ENCODE results near the gene GRM5.

Gene GRM5

GRCh38 chr11:88604260-88604659 is 461.5 kb downstream of the GRM5 start:
- no peak for DNase-seq

DNA sequence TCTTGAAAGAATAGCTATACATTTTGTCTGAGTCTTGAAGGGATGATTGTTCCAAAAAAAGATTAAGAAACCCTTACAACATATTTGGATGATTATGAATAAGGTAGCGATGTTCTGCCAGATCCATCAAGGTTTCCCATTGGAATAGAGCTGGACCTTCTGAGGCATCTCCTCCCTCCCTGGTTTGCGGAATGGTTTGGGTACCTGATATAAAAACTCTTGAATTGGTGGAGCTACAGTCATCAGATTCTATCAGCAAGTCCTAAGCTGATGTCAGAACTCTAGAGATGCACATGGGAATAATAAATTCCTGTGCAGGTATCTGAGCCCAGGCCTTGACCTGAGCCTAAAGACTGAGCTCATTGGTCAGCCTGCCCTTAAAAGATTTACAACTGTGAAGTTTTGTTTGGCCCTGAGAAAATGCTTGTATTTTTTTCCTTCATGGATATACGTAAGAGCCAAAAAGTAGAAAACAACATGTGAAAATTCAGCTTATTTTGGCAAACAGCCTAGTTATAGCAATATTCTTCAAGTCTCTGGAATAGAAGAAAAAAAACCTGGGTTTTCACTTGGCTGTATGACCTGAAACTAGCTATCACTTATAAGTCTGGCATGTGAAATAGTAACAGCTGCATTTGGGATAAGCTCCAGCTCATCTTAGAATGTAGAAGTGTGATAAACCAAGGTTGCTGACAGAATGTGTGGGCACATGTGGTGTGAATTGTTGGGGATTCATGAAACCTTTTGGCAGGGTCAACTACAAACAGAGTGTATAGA is 462.5 kb downstream of the GRM5 start:
- DNase-seq = no peak

- DNase-seq = no peak
Observed at GRCh38 chr11:88597387-88597786, 468.4 kb downstream of the GRM5 start.

DNA sequence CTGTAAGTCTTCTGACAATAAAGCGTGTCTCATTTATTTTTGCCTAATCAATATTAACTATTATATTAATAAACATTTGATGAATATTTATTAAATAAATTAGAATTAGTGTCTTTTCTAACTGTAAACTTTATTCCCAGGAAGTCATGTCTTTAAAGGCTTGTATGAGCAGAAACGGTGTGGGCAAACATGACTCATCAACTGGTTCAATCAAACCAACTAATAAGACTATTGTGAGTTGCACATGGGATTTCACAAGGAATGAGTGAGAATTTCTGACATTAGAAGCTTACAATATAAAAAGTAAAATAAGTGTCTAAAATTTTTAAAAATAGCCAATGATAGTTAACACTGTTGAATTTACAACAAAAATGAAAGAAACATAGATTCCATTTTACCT is 469.0 kb downstream of the GRM5 start:
- no peak for DNase-seq

GRCh38 chr11:88594274-88594950 is 471.4 kb downstream of the GRM5 start:
- no peak for DNase-seq

DNA sequence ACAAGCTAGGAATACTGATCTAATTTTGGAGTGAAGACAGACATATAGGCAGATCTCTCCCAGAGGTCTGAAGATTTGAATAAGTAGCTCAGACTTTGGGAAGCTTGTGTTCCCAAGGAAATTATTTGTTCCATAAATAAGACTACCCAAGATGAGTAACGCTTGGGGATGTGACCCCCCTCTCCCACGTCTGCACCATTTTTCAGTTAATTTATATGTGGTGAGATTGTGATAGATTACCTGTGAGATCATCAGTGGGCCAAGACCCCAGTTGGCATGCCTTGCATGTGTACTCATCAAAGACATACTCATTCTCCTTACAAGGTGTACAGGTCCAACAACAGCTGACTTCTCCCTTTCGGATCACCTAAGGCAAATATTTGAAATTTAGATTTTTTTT is 475.4 kb downstream of the GRM5 start:
- DNase-seq = no peak

DNA sequence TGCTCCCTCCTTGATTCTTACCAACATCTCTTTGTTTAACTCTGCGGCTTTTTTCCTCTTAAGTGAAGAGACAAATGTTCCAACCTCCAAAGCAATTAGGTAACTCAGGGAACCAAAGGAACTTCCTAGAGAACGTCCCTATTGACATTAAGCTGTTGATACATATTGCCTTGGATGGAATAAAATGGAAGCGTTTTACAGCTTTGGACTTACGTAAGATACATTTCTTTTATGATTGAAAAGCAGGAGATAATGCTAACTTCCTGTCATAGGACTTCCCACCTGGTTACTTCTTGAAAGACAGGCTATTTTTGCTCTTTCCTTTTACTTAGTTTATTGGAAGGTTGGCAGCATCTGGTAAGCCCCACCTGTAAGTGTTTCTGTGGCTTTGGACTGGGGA is 482.5 kb downstream of the GRM5 start:
- DNase-seq = no peak

GRCh38 chr11:88579466-88579865 is 486.3 kb downstream of the GRM5 start:
- no peak for DNase-seq

DNA sequence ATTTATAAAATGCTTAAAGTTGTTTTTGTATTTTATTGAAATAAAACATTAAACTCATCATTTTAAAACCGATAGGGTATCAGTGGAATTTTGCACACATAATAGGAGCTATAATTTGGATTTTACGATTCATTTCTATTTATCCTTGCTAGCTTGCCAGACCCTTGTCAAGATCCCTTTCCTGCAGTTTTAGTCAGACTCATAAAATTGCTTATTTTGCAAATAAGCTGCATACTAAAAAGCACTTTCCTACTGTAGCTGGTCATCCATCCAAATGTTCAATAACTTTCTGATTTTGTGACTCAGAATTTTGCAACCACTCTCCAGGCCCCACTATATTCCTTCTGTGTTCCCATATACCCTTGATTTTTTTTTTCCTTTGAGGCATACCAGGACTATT is 489.0 kb downstream of the GRM5 start:
- DNase-seq = no peak

DNA sequence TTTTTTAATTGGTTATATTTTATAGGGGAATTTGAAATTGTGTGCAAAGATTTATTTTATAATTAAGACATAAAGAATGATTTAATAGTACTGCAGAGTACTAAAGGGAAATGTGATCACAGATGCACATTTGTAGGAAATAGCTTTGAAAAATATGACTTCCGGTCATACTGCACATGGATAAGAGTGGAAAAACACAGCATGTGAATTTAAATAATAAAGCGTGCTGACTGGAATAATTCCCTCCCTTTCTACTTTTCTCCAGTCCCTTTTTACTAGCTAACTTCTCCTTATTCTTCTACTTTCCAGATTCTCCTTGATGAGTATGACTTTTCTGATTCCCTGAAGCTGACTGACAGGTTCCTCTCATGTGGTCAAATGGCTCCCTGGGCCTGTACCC is 489.9 kb downstream of the GRM5 start:
- no peak for DNase-seq

DNA sequence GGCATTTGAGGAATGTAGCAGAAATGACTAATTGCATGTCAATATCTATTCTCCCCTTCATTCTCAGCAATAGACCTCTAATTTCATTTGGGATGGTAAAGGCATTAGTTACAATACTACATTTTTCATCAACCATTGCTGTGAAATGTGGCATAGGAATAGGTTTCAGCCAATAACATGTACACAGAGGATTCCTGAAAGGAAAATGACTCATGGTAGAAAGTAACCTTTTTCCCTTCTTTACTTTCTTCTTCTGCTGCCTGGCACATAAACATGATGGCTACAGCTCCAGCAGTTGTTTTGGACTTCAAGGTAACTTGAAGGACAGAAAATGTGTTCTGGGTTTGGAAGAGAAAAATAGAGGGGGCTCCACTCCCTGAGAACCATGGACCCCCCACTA is 496.4 kb downstream of the GRM5 start:
- no peak for DNase-seq

GRCh38 chr11:88555829-88556202 is 510.0 kb downstream of the GRM5 start:
- no peak for DNase-seq

DNA sequence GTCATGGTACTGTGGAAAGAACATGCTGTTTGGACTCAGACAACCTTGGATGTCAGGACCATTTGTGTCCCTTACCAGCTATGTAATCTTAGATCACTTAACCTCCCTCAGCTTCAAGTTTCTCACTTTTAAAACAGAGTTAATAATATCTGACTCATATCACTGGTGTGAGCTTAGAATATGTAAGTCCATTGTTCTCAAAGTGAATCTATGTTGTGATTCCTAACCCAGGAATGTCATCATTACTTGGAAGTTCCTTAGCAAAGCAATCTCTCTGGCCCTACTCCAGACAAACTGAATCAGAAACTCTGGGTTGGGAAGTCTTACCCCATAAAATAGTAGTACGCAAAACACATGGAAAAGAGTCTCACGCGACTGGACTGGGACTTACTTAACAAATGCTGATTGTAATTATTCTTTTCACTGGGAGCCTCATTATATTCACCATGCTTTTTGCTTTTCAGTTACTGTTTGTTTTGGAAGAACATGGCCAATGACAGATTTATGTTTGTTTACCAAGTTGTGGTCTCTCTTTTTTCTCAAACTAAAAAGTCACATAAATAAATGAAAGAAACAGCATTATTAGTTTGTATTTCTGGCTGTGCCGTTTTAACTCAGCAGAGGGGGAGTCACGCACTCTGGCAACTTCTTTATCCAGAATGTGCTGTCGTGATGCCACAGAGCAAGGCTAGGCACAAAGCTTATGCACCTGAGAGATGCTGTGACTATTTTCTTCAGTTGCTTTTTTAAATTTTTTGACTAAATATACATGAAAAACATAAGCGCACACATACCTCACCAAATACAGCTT is 510.6 kb downstream of the GRM5 start:
- peak in 2 of 3 experiments; percentile 39 to 71 for DNase-seq

GRCh38 chr11:88553204-88553603 is 512.6 kb downstream of the GRM5 start:
- no peak for DNase-seq

DNA sequence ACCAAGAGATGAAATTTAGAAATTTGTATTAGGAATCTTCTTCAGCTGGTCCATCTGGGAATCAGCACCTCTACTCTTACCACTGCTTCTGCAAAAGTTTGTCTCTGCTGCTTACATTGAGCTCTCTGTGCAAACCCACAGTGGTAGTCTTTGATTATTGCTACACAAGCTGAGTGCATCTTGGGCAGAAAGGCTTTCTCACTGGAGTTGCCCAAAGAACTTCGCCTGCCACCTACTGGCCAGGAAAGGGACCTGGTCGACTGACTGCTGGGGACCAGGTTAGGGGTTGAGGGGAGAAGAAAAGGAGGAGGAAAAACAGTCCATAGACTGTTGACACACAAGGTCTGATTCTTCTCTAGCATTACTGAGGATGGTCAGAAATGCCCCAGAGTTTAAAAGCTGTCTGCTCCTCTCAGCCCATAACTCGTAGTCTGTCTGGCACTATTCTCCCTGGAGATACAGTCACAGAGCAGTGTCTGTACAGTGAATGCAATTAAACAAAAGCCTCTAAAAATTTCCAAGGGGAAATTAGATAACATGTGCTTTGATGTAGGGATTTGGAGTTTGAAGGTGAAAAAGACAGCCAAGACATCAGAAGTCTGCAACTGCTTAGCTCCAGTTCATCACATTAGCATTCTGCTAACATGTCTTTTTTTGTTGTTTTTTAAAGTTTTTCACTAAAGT is 513.3 kb downstream of the GRM5 start:
- peak; percentile 26 to 47 (median 42) for DNase-seq

DNA sequence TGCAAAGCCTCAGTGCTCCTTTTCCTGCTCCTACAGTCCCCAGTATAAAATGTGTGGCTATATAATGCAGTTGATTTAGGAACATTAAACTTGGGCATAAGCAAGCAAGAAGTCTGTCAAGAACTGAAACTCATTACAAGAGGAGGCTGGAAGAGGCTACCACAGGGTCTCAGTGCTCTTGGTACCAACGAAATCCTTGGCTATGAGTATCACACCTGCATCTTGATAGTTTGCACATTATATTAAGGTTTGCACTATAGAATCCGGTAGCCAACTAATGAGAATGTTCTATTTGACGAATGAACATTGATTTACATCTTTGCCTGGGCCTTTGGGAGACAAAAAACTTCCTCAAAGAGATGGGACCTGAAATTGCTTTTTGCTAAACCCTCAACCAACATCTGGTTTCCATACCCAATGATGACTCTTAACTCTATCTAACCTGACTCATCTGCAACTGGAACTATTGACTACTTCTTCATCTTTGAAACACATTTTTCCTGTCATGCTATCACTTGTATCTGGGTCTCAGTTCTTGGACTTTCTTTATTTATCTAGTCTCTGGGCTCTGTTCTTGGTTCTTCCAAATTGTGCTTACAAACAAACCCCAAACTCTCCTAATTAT is 521.0 kb downstream of the GRM5 start:
- no peak for DNase-seq

- DNase-seq = peak; percentile 63 to 93 (median 80)
Observed at GRCh38 chr11:88543902-88544655, 521.7 kb downstream of the GRM5 start.

- no peak for DNase-seq
Observed at GRCh38 chr11:88541006-88541405, 524.8 kb downstream of the GRM5 start.

GRCh38 chr11:88538098-88538497 is 527.7 kb downstream of the GRM5 start:
- DNase-seq = no peak

DNA sequence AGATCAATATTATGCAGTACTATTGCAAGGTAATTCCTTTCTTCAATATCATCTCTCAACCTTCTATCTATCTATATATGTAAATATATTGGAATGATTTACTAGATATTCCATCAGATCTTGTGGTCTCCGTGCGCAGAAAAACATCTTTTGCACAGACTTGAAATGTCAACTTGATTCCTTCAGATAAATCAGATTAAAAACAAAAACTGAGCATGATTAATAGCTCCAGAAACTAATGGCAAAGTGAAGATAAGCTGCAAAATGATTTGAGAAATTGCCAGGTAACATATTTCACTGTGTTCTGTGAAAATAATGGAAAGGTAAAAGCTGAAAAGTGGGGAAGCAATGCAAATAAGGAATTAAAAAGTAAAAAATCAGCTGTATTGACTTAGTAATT is 528.2 kb downstream of the GRM5 start:
- no peak for DNase-seq

DNA sequence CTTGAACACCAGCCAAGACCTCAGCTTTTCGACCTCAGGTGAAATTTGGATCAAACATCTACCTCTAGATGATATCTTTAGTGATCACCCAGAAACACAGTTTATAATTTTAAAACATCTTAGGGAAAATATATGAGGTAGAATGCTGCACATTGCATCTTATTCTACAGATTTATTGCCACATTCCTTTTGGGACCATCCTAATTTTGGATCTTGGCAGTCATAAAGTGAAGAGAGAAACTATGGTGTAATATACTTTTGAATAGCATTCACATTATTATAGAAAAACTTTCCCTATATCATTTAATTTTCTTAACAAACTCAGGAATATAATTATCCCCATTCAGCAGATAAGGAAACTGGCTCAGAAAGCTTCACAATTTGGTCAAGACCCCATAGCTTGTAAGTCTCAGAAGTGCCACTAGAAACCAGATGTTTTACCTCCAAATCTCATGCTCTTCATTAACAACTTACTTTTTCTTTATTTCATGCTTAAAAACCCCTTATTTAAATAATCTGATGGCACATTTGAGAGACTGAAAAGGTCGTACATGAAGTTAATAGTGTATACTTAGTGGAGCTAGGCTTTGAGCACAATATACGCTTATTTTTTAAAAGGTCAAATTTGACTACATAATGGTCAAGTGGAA is 529.0 kb downstream of the GRM5 start:
- no peak for DNase-seq

All from NCI-H1417 (cell line).